Neural cell (in vitro differentiated cells): ENCODE results near the gene KCNS3. TPM values are rescaled to one million over a fixed set of nuclear protein-coding genes. Genes with fewer than 3 reads are reported as not detected.

Experiments used
- H2AFZ ChIP-seq: fragments of 200-600, 300-800 bp; sonication (generic), shearing (Covaris generic); 2 replicates; pipeline ENCODE4 v1.6.0; 2014; ENCODE audit warnings: low read depth, mild to moderate bottlenecking, antibody characterized with exemption, low read length, moderate library complexity
- H3F3A ChIP-seq: fragments of 200-600 bp; shearing (Covaris generic); 2 replicates; pipeline ENCODE4 v1.6.1; 2016; ENCODE audit warnings: mild to moderate bottlenecking, moderate library complexity, mixed read lengths, antibody characterized with exemption, low read length; ENCODE audit not compliant: insufficient read depth, poor library complexity, severe bottlenecking
- H3K27ac ChIP-seq: fragments of 200-600, 300-800 bp; sonication (generic), shearing (Covaris generic); 2 replicates; pipeline ENCODE4 v1.5.1; 2014; ENCODE audit warnings: mild to moderate bottlenecking, low read length, moderate library complexity
- H3K27me3 ChIP-seq: fragments of 300-800, 200-600 bp; sonication (generic), shearing (Covaris generic); 2 replicates; pipeline ENCODE4 v1.6.0; 2014; ENCODE audit warnings: mild to moderate bottlenecking, low read depth, low read length, moderate library complexity; ENCODE audit not compliant: insufficient read depth
- H3K36me3 ChIP-seq: fragments of 300-800, 200-600 bp; sonication (generic), shearing (Covaris generic); 2 replicates; pipeline ENCODE4 v1.5.1; 2014; ENCODE audit warnings: mild to moderate bottlenecking, antibody characterized with exemption, low read length, moderate library complexity; ENCODE audit not compliant: insufficient read depth
- H3K4me2 ChIP-seq: fragments of 300-800, 200-600 bp; sonication (generic), shearing (Covaris generic); 2 replicates; pipeline ENCODE4 v1.6.0; 2014; ENCODE audit warnings: mild to moderate bottlenecking, low read length
- H3K4me3 ChIP-seq: fragments of 300-800, 200-600 bp; sonication (generic), shearing (Covaris generic); 2 replicates; pipeline ENCODE4 v1.5.1; 2014; ENCODE audit warnings: mild to moderate bottlenecking, low read length, moderate library complexity
- H3K79me2 ChIP-seq: fragments of 200-600 bp; shearing (Covaris generic); replicated peaks from 2 replicates; pipeline ENCODE4 v1.6.0; 2014; ENCODE audit warnings: mild to moderate bottlenecking, low read length, moderate library complexity; ENCODE audit not compliant: insufficient read depth
- H3K9ac ChIP-seq: fragments of 300-800, 200-600 bp; sonication (generic), shearing (Covaris generic); 2 replicates; pipeline ENCODE4 v1.6.1; 2016; ENCODE audit warnings: mild to moderate bottlenecking, low read length, mixed read lengths
- H3K9me2 ChIP-seq: fragments of 200-600 bp; shearing (Covaris generic); 2 replicates; pipeline ENCODE4 v1.6.1; 2016; ENCODE audit warnings: mild to moderate bottlenecking, low read length, mixed read lengths; ENCODE audit not compliant: insufficient read depth
- H3K9me3 ChIP-seq: fragments of 200-600, 300-800 bp; sonication (generic), shearing (Covaris generic); 2 replicates; pipeline ENCODE4 v1.6.1; 2016; ENCODE audit warnings: mild to moderate bottlenecking, mixed run types, low read length, moderate library complexity, mixed read lengths
- H4K20me1 ChIP-seq: fragments of 200-600 bp; shearing (Covaris generic); 2 replicates; pipeline ENCODE4 v1.6.1; 2016; ENCODE audit warnings: mild to moderate bottlenecking, mixed run types; ENCODE audit not compliant: insufficient read depth
- CTCF ChIP-seq: fragments of 450-650 bp; IDR thresholded peaks from 2 replicates; pipeline ENCODE4 v1.5.1; 2014; ENCODE audit warnings: antibody characterized with exemption, mild to moderate bottlenecking, moderate library complexity; ENCODE audit not compliant: poor library complexity, severe bottlenecking
- EP300 ChIP-seq: fragments of 450-650 bp; conservative IDR thresholded peaks from 2 replicates; pipeline ENCODE4 v1.6.1; 2014; ENCODE audit warnings: antibody characterized with exemption, mild to moderate bottlenecking, moderate library complexity; ENCODE audit not compliant: poor library complexity, severe bottlenecking
- EZH2 ChIP-seq: fragments of 200-600, 300-800 bp; shearing (Covaris generic), sonication (generic); IDR thresholded peaks from 2 replicates; pipeline ENCODE4 v1.6.1; 2014; ENCODE audit warnings: antibody characterized with exemption, low read length, borderline replicate concordance, mild to moderate bottlenecking; ENCODE audit not compliant: insufficient read depth, poor library complexity, severe bottlenecking
- MXI1 ChIP-seq: fragments of 450-650 bp; conservative IDR thresholded peaks from 2 replicates; pipeline ENCODE4 v1.6.1; 2014; ENCODE audit warnings: antibody characterized with exemption, mild to moderate bottlenecking; ENCODE audit not compliant: poor library complexity, severe bottlenecking
- POLR2AphosphoS5 ChIP-seq: IDR thresholded peaks from 2 replicates; pipeline ENCODE4 v1.6.1; 2012
- RAD21 ChIP-seq: fragments of 450-650 bp; conservative IDR thresholded peaks from 2 replicates; pipeline ENCODE4 v1.6.1; 2014; ENCODE audit warnings: antibody characterized with exemption, mild to moderate bottlenecking, moderate library complexity
- REST ChIP-seq: IDR thresholded peaks from 2 replicates; pipeline ENCODE4 v1.6.1; 2012; ENCODE audit warnings: borderline replicate concordance
- SMC3 ChIP-seq: fragments of 450-650 bp; conservative IDR thresholded peaks from 2 replicates; pipeline ENCODE4 v1.6.1; 2014; ENCODE audit warnings: antibody characterized with exemption, mild to moderate bottlenecking, moderate library complexity; ENCODE audit not compliant: poor library complexity
- TAF1 ChIP-seq: IDR thresholded peaks from 2 replicates; pipeline ENCODE4 v1.6.1; 2012; ENCODE audit warnings: low read depth
- polyA plus RNA-seq: library from polyadenylated mRNA; depleted of rRNA; stranded (reverse); fragments of >200 nt; gene quantifications from 2 replicates; pipeline ENCODE4 v1.2.3, GENCODE V29; 2014

KCNS3 gene
- polyA plus RNA-seq, 1 donor from 2014 or later, result 0.15 TPM

- TF ChIP-seq RAD21 (no peak), EP300 (no peak), TAF1 (no peak), MXI1 (no peak), SMC3 (no peak), POLR2AphosphoS5 (no peak), REST (no peak), CTCF (no peak), EZH2 (no peak)
- Histone ChIP-seq H4K20me1 (no peaks in the 10 kb centered on the region), H3K4me3 (no peak overlapping the region), H3K4me2 (no peak overlapping the region), H3K9me2 (no peaks in the 10 kb centered on the region), H3K36me3 (no peaks in the 10 kb centered on the region), H2AFZ (no peak overlapping the region), H3K27ac (no peak overlapping the region), H3K79me2 (no peaks in the 10 kb centered on the region), H3K27me3 (no peaks in the 10 kb centered on the region), H3F3A (no peaks in the 10 kb centered on the region), H3K9me3 (no peaks in the 10 kb centered on the region), H3K9ac (no peak overlapping the region)
Measured at GRCh38 chr2:17972991-17973390, 94.5 kb downstream of the KCNS3 start.

- Histone ChIP-seq H3K9ac (no peak overlapping the region), H3F3A (no peaks in the 10 kb centered on the region), H2AFZ (no peak overlapping the region), H3K4me2 (no peak overlapping the region), H3K9me2 (no peaks in the 10 kb centered on the region), H4K20me1 (no peaks in the 10 kb centered on the region), H3K79me2 (no peaks in the 10 kb centered on the region), H3K27me3 (no peaks in the 10 kb centered on the region), H3K27ac (no peak overlapping the region), H3K4me3 (no peak overlapping the region), H3K9me3 (no peaks in the 10 kb centered on the region), H3K36me3 (no peaks in the 10 kb centered on the region)
- TF ChIP-seq POLR2AphosphoS5 (no peak), MXI1 (no peak), CTCF (no peak), RAD21 (no peak), EZH2 (no peak)
Measured at GRCh38 chr2:17975401-17975800, 96.9 kb downstream of the KCNS3 start.
